ENCODE results near the gene DPF3. TPM values are rescaled to one million over a fixed set of nuclear protein-coding genes. Genes with fewer than 3 reads are reported as not detected.

The DPF3 gene
- total RNA-seq, 2 experiments from 2014 or later, result 6.6 to 7.4 TPM

- no peaks in the 10 kb centered on the region for H3K9me3 Mint-ChIP-seq
Measured at GRCh38 chr14:72845683-72846082, 48.2 kb downstream of the DPF3 start.

DNA sequence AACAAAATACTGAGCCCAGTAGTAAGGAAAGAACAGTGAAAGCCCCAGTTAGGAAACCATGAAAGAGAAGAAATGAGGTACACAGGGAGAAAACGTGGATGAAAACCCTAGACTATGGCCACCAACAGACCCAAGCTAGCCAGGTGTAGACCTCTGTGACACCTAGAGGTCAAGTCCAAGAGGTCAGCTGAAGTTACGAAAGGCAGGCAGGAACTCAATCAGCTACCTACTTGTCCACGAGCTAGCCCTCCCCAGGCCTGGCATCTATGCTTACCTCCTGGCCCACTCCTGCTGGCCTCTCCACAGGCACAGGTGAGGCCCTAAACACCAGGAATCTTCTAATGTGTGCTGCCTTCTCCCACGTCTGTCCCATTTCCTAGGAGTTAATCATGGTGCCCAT lies 48.7 kb downstream of the DPF3 start:
- Mint-ChIP-seq H3K4me3 (no peak overlapping the region), H3K36me3 (ENCODE audit: low read depth) (no peaks in the 10 kb centered on the region), H3K27me3 (peaks cover 16% of the 10 kb centered on the region), H3K4me1 (no peaks in the 10 kb centered on the region), H3K9me3 (no peaks in the 10 kb centered on the region), H3K27ac (no peak overlapping the region)
- ChIA-PET CTCF (no interaction called here), POLR2A (no interaction called here)
- DNase-seq, result no peak

More at GRCh38 chr14:72845683-72846082, 48.2 kb downstream of the DPF3 start:
- H3K27me3 Mint-ChIP-seq, result peaks cover 18% of the 10 kb centered on the region
- no peak for DNase-seq
- ChIA-PET CTCF (no interaction called here), POLR2A (no interaction called here)
- H3K4me1 Mint-ChIP-seq, result no peaks in the 10 kb centered on the region
- no peak overlapping the region for H3K4me3 Mint-ChIP-seq
- H3K27ac Mint-ChIP-seq, result no peak overlapping the region
- H3K36me3 Mint-ChIP-seq (ENCODE audit: low read depth), result no peaks in the 10 kb centered on the region

- Mint-ChIP-seq H3K27me3 (peaks cover 16% of the 10 kb centered on the region), H3K4me1 (no peaks in the 10 kb centered on the region), H3K4me3 (no peak overlapping the region), H3K27ac (no peak overlapping the region), H3K9me3 (no peaks in the 10 kb centered on the region), H3K36me3 (ENCODE audit: low read depth) (no peaks in the 10 kb centered on the region)
- DNase-seq, result no peak
- CTCF ChIA-PET, result no interaction called here
- POLR2A ChIA-PET, result no interaction called here
Measured at GRCh38 chr14:72844524-72844923, 49.4 kb downstream of the DPF3 start.

DNA sequence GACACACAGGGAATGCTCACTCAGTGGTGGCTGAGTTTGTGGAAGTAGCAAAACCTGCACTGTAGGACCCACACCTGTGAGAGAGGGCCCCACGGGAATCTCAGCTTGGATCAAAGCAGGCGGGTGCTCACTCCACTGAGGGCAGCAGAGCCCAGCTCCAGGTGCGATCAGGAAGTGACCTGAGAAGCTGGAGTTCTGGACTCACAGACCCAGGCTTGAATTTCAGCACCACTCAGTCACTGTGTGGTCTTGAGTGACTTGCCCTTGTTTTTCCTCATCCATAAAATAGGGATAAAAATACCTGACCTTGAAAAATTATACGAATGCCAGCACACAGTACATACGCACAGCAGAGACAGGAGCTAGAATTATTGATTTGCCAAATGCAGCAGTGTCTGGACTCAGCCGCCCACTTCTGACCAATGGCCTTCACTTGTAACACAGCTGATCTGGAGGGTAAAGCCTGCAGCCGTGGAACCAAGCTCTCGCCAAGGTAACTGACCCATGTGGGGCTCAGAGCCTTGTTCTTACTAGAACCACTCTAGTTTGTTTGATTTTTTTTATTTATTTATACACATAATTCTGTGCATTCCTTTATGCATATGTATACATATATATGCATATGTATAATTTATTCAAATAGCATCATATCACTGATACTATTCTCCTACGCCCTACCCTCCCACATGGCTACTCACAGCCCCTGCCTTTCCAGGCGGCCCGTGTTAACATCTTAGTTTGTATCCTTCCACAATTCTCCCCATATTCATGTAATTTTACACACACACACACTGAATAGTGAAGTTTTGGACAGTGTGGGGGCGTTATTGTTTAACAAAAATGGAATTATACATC lies 53.9 kb downstream of the DPF3 start:
- no peak for DNase-seq
- CTCF ChIA-PET, result interaction anchor here (0.7 to 1.2 kb wide), 2 partner anchors 15 to 269 kb away, joined by 3 read pairs; no protein-coding TSS in a partner anchor
- POLR2A ChIA-PET, result no interaction called here

GRCh38 chr14:72839351-72839750 lies 54.5 kb downstream of the DPF3 start:
- Mint-ChIP-seq H3K9me3 (no peaks in the 10 kb centered on the region), H3K4me1 (no peaks in the 10 kb centered on the region), H3K27ac (no peak overlapping the region), H3K36me3 (ENCODE audit: low read depth) (no peaks in the 10 kb centered on the region), H3K4me3 (no peak overlapping the region), H3K27me3 (peaks cover 14% of the 10 kb centered on the region)
- CTCF ChIA-PET, result interaction anchor here (0.7 to 1.2 kb wide), 2 partner anchors 15 to 268 kb away, joined by 3 read pairs; no protein-coding TSS in a partner anchor
- DNase-seq, result no peak
- POLR2A ChIA-PET, result no interaction called here

More for the DNA sequence above, 53.9 kb downstream of the DPF3 start:
- Mint-ChIP-seq H3K4me3 (no peak overlapping the region), H3K27ac (no peak overlapping the region), H3K9me3 (no peaks in the 10 kb centered on the region), H3K4me1 (no peaks in the 10 kb centered on the region), H3K27me3 (peaks cover 16% of the 10 kb centered on the region), H3K36me3 (ENCODE audit: low read depth) (no peaks in the 10 kb centered on the region)

- Mint-ChIP-seq H3K27me3 (peaks cover 21% of the 10 kb centered on the region), H3K4me1 (no peaks in the 10 kb centered on the region), H3K27ac (no peak overlapping the region), H3K4me3 (no peak overlapping the region), H3K9me3 (no peaks in the 10 kb centered on the region), H3K36me3 (ENCODE audit: low read depth) (no peaks in the 10 kb centered on the region)
- CTCF ChIA-PET, result no interaction called here
- POLR2A ChIA-PET, result no interaction called here
- DNase-seq, result no peak
Measured at GRCh38 chr14:72836085-72836484, 57.8 kb downstream of the DPF3 start.

DNA sequence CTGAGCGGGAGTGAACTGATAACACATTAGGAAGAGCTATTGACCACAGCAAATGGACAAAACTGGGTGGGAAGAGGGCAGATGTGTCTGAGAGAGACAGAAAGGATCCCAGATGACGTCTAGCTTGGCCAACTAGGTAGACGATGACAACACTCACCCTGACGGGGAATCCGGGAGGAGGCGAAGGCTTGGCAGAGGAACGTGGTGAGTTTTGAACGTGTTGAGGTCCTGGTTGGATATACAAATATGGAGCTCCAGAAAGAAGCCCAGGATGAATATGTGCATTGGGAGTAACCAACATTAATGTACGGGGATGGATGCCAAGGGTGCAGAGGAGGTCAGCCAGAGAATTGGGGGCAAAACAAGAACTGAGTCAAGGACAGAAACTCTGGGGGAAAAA lies 60.7 kb downstream of the DPF3 start:
- POLR2A ChIA-PET, result no interaction called here
- H3K4me1 Mint-ChIP-seq, result no peaks in the 10 kb centered on the region
- CTCF ChIA-PET, result no interaction called here
- no peak overlapping the region for H3K4me3 Mint-ChIP-seq
- H3K9me3 Mint-ChIP-seq, result no peaks in the 10 kb centered on the region
- peaks cover 32% of the 10 kb centered on the region for H3K27me3 Mint-ChIP-seq
- H3K27ac Mint-ChIP-seq, result no peak overlapping the region
- DNase-seq, result no peak
- peaks cover 3% of the 10 kb centered on the region for H3K36me3 Mint-ChIP-seq (ENCODE audit: low read depth)

GRCh38 chr14:72830786-72831594 lies 62.9 kb downstream of the DPF3 start:
- ChIA-PET CTCF (no interaction called here), POLR2A (no interaction called here)
- no peak for DNase-seq
- no peak overlapping the region for H3K4me3 Mint-ChIP-seq
- no peak overlapping the region for H3K27ac Mint-ChIP-seq
- H3K27me3 Mint-ChIP-seq, result peaks cover 35% of the 10 kb centered on the region
- no peaks in the 10 kb centered on the region for H3K4me1 Mint-ChIP-seq
- peaks cover 3% of the 10 kb centered on the region for H3K36me3 Mint-ChIP-seq (ENCODE audit: low read depth)
- H3K9me3 Mint-ChIP-seq, result no peaks in the 10 kb centered on the region

DNA sequence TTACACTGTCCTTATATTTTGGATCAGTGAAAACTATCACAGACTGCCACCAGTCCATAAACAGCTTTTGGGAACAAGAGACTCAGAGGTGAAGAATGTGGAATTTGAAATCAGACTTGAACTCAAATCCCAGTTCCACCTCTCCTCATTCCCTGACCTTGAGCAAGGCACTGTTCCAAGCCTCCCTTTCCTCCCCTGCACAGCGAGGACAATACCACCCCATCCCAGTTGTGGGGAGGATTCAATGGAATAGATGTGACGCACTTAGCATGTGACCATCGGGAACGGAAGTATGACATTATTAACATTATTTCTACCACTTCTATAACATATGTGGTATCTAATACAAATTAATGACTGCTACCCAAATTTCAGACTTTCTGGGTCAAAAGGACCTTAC lies 63.5 kb downstream of the DPF3 start:
- Mint-ChIP-seq H3K27ac (no peak overlapping the region), H3K4me1 (no peaks in the 10 kb centered on the region), H3K9me3 (no peaks in the 10 kb centered on the region), H3K27me3 (peaks cover 38% of the 10 kb centered on the region), H3K36me3 (ENCODE audit: low read depth) (peaks cover 3% of the 10 kb centered on the region), H3K4me3 (no peak overlapping the region)
- ChIA-PET POLR2A (no interaction called here), CTCF (no interaction called here)
- DNase-seq, result no peak

GRCh38 chr14:72828604-72829003 lies 65.3 kb downstream of the DPF3 start:
- peaks cover 3% of the 10 kb centered on the region for H3K36me3 Mint-ChIP-seq (ENCODE audit: low read depth)
- no peak overlapping the region for H3K4me3 Mint-ChIP-seq
- DNase-seq, result no peak
- H3K4me1 Mint-ChIP-seq, result no peaks in the 10 kb centered on the region
- CTCF ChIA-PET, result no interaction called here
- POLR2A ChIA-PET, result interaction anchor here (0.6 kb wide), 1 partner anchor 195 kb away, joined by 3 read pairs; no protein-coding TSS in a partner anchor
- no peaks in the 10 kb centered on the region for H3K9me3 Mint-ChIP-seq
- H3K27ac Mint-ChIP-seq, result no peak overlapping the region
- peaks cover 42% of the 10 kb centered on the region for H3K27me3 Mint-ChIP-seq

GRCh38 chr14:72826039-72826438 lies 67.9 kb downstream of the DPF3 start:
- Mint-ChIP-seq H3K9me3 (no peaks in the 10 kb centered on the region), H3K27ac (no peak overlapping the region), H3K4me3 (no peak overlapping the region), H3K27me3 (peaks cover 24% of the 10 kb centered on the region), H3K36me3 (ENCODE audit: low read depth) (peaks cover 3% of the 10 kb centered on the region), H3K4me1 (peaks cover 2% of the 10 kb centered on the region)
- ChIA-PET POLR2A (no interaction called here), CTCF (interaction anchor here (0.7 kb wide), 1 partner anchor 12 kb away, joined by 3 read pairs; no protein-coding TSS in a partner anchor)
- no peak for DNase-seq

DNA sequence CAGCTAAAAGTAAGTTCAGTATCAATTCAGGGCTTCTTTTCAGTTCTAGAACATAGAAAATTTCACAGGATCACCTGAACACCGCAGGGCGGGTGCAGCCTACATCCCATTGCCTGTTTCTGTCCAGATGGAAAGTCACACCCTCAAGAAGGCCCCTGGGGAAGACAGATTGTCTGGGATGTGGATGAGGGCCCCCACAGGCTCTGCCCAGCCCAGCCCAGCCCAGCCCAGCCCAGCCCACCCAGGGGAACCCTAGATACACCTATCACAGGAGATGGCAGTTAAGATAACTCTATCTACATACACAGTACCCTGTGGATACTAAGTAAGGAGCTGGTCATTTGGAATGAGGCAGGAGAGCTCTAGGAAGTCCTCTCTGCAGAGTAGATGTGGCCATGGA lies 68.4 kb downstream of the DPF3 start:
- H3K27me3 Mint-ChIP-seq, result peaks cover 19% of the 10 kb centered on the region
- no peaks in the 10 kb centered on the region for H3K9me3 Mint-ChIP-seq
- H3K27ac Mint-ChIP-seq, result no peak overlapping the region
- CTCF ChIA-PET, result interaction anchor here (0.7 kb wide), 1 partner anchor 12 kb away, joined by 3 read pairs; no protein-coding TSS in a partner anchor
- no peaks in the 10 kb centered on the region for H3K36me3 Mint-ChIP-seq (ENCODE audit: low read depth)
- POLR2A ChIA-PET, result no interaction called here
- H3K4me3 Mint-ChIP-seq, result no peak overlapping the region
- H3K4me1 Mint-ChIP-seq, result peaks cover 2% of the 10 kb centered on the region
- no peak for DNase-seq

DNA sequence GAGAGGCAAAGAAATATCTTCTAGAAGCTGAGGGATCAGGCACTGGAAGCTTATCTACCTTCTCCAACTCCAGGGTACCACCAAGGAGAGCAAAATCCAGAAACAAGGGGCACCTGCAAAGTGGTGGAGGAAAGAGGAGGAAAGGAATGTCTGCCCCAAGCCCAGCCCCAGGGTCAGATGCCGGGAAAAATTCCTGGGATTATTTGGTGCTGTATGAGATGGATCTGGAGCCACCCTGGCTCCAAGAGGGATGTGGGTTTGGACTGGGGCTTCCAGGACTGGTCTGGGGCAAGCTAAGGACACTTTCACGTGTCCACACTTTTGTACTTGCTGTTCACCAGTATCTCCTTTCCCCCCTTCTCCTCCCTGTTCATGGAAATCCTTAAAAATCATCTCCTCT lies 69.8 kb downstream of the DPF3 start:
- H3K9me3 Mint-ChIP-seq, result peaks cover under 1% of the 10 kb centered on the region
- H3K36me3 Mint-ChIP-seq (ENCODE audit: low read depth), result no peaks in the 10 kb centered on the region
- POLR2A ChIA-PET, result no interaction called here
- peaks cover 16% of the 10 kb centered on the region for H3K27me3 Mint-ChIP-seq
- H3K4me3 Mint-ChIP-seq, result no peak overlapping the region
- peaks cover 2% of the 10 kb centered on the region for H3K4me1 Mint-ChIP-seq
- no peak overlapping the region for H3K27ac Mint-ChIP-seq
- CTCF ChIA-PET, result interaction anchor here (0.5 kb wide), 1 partner anchor 307 kb away, joined by 3 read pairs; no protein-coding TSS in a partner anchor
- DNase-seq, result no peak

All from activated CD4-positive, alpha-beta T cell treated with anti-CD3 and anti-CD28 coated beads, Interleukin-2, amount 10 ng/mL, durations not matched to agents 7 days and 5 days (primary cell).